Endothelial cell of hepatic sinusoid (primary cell): ENCODE data around the gene CROCC2.

Source experiments
- in situ Hi-C: cut with HindIII; loops from 2 replicates; pipeline ENCODE4 v1.10.0; 2017; ENCODE audit warnings: low sequenced_read_pairs

Gene CROCC2

GRCh38 chr2:240903191-240904060, 2.7 kb upstream of the CROCC2 start:
- in situ Hi-C loops = no loop called here

GRCh38 chr2:240904216-240905175, 1.6 kb upstream of the CROCC2 start:
- in situ Hi-C loops = no loop called here

- in situ Hi-C loops = no loop called here
Observed at GRCh38 chr2:240905176-240905781, 857 bp upstream of the CROCC2 start.

- in situ Hi-C loops = no loop called here
Observed at GRCh38 chr2:240906911-240907590, 915 bp downstream of the CROCC2 start.

- in situ Hi-C loops = no loop called here
Observed at GRCh38 chr2:240909216-240909974, 3.3 kb downstream of the CROCC2 start.

- in situ Hi-C loops = no loop called here
Observed at GRCh38 chr2:240911641-240912265, 5.6 kb downstream of the CROCC2 start.

GRCh38 chr2:240912878-240913809, 7.0 kb downstream of the CROCC2 start:
- in situ Hi-C loops = no loop called here

GRCh38 chr2:240913810-240914644, 7.9 kb downstream of the CROCC2 start:
- in situ Hi-C loops = no loop called here

GRCh38 chr2:240914645-240915525, 8.7 kb downstream of the CROCC2 start:
- in situ Hi-C loops = no loop called here

- in situ Hi-C loops = no loop called here
Observed at GRCh38 chr2:240915526-240916341, 9.6 kb downstream of the CROCC2 start.

- in situ Hi-C loops = no loop called here
Observed at GRCh38 chr2:240916571-240917008, 10.5 kb downstream of the CROCC2 start.

GRCh38 chr2:240917009-240917683, 11.0 kb downstream of the CROCC2 start:
- in situ Hi-C loops = no loop called here

GRCh38 chr2:240917684-240918257, 11.6 kb downstream of the CROCC2 start:
- in situ Hi-C loops = no loop called here

GRCh38 chr2:240918258-240919091, 12.3 kb downstream of the CROCC2 start:
- in situ Hi-C loops = no loop called here
